MM.1S (cell line): Measurements from ENCODE around the gene DNAAF1.

Source experiments
- DNase-seq: peaks from one replicate; pipeline ENCODE4 v3.0.0-alpha.2; 2015
- H2AFZ ChIP-seq: fragments of 300-600 bp; sonication (generic); 2 replicates; pipeline ENCODE4 v1.6.0; 2016; ENCODE audit warnings: antibody characterized with exemption, low read length
- H3F3A ChIP-seq: fragments of 300-600 bp; sonication (generic); 2 replicates; pipeline ENCODE4 v1.6.1; 2016; ENCODE audit warnings: mild to moderate bottlenecking, antibody characterized with exemption, low read length, moderate library complexity, mixed read lengths; ENCODE audit not compliant: insufficient read depth
- H3K27ac ChIP-seq: fragments of 300-600 bp; sonication (generic); 2 replicates; pipeline ENCODE4 v1.5.1; 2016; ENCODE audit warnings: mild to moderate bottlenecking, low read length
- H3K27me3 ChIP-seq: fragments of 300-600 bp; sonication (generic); replicated peaks from 2 replicates; pipeline ENCODE4 v1.6.0; 2016; ENCODE audit warnings: low read length; ENCODE audit not compliant: insufficient read depth
- H3K36me3 ChIP-seq: fragments of 300-600 bp; sonication (generic); replicated peaks from 2 replicates; pipeline ENCODE4 v1.6.1; 2016; ENCODE audit warnings: mild to moderate bottlenecking, low read length, mixed read lengths; ENCODE audit not compliant: insufficient read depth
- H3K4me1 ChIP-seq: fragments of 300-600 bp; sonication (generic); 2 replicates; pipeline ENCODE4 v1.6.1; 2016; ENCODE audit warnings: low read length, mixed read lengths
- H3K4me2 ChIP-seq: fragments of 300-600 bp; sonication (generic); 2 replicates; pipeline ENCODE4 v1.6.0; 2016; ENCODE audit warnings: low read depth, low read length
- H3K4me3 ChIP-seq: fragments of 300-600 bp; sonication (generic); 2 replicates; pipeline ENCODE4 v1.5.1; 2016; ENCODE audit warnings: low read length, mixed read lengths
- H3K79me2 ChIP-seq: fragments of 300-600 bp; sonication (generic); 2 replicates; pipeline ENCODE4 v1.6.1; 2016; ENCODE audit warnings: mixed run types, low read length, mixed read lengths
- H3K9ac ChIP-seq: fragments of 300-600 bp; sonication (generic); 2 replicates; pipeline ENCODE4 v1.6.1; 2016; ENCODE audit warnings: low read length, mixed read lengths
- H3K9me2 ChIP-seq: fragments of 300-600 bp; sonication (generic); replicated peaks from 2 replicates; pipeline ENCODE4 v1.6.1; 2016; ENCODE audit warnings: mild to moderate bottlenecking, low read length, mixed read lengths; ENCODE audit not compliant: insufficient read depth
- H3K9me3 ChIP-seq: fragments of 300-600 bp; sonication (generic); replicated peaks from 2 replicates; pipeline ENCODE4 v1.6.1; 2016; ENCODE audit warnings: mild to moderate bottlenecking, low read length, mixed read lengths; ENCODE audit not compliant: insufficient read depth
- H4K20me1 ChIP-seq: fragments of 300-600 bp; sonication (generic); 2 replicates; pipeline ENCODE4 v1.6.1; 2016; ENCODE audit warnings: mild to moderate bottlenecking, low read length, moderate library complexity, mixed read lengths; ENCODE audit not compliant: insufficient read depth
- CTCF ChIP-seq: fragments of 300-600 bp; sonication (generic); IDR thresholded peaks from 2 replicates; pipeline ENCODE4 v1.5.1; 2016; ENCODE audit warnings: antibody characterized with exemption, low read length, mixed read lengths
- EZH2 ChIP-seq: fragments of 300-600 bp; sonication (generic); optimal IDR thresholded peaks from 2 replicates; pipeline ENCODE3; 2017; ENCODE audit warnings: low read depth, mild to moderate bottlenecking, antibody characterized with exemption, low read length, mixed read lengths
- EZH2phosphoT487 ChIP-seq: fragments of 300-600 bp; sonication (generic); IDR thresholded peaks from 2 replicates; pipeline ENCODE4 v1.6.1; 2018; ENCODE audit warnings: antibody characterized with exemption, low read length

DNAAF1 gene

GRCh38 chr16:84166796-84167695 lies 21.9 kb downstream of the DNAAF1 start:
- H3K36me3 ChIP-seq: no peaks in the 10 kb centered on the region
- H3K4me2 ChIP-seq: no peak overlapping the region
- no peaks in the 10 kb centered on the region for H3K79me2 ChIP-seq
- H4K20me1 ChIP-seq: no peaks in the 10 kb centered on the region
- DNase-seq: no peak
- TF ChIP-seq EZH2 (no peak), CTCF (no peak), EZH2phosphoT487 (no peak)
- no peaks in the 10 kb centered on the region for H3K9me3 ChIP-seq
- no peaks in the 10 kb centered on the region for H3K4me1 ChIP-seq
- H2AFZ ChIP-seq: no peak overlapping the region
- no peak overlapping the region for H3K4me3 ChIP-seq
- H3K9ac ChIP-seq: no peak overlapping the region
- no peaks in the 10 kb centered on the region for H3K27me3 ChIP-seq
- no peaks in the 10 kb centered on the region for H3K9me2 ChIP-seq
- H3F3A ChIP-seq: no peaks in the 10 kb centered on the region
- no peak overlapping the region for H3K27ac ChIP-seq

GRCh38 chr16:84169765-84170310 lies 24.7 kb downstream of the DNAAF1 start:
- H3K9me2 ChIP-seq: no peaks in the 10 kb centered on the region
- H3K4me2 ChIP-seq: no peak overlapping the region
- H3K36me3 ChIP-seq: no peaks in the 10 kb centered on the region
- TF ChIP-seq CTCF (no peak), EZH2phosphoT487 (no peak), EZH2 (no peak)
- no peak overlapping the region for H3K4me3 ChIP-seq
- H4K20me1 ChIP-seq: no peaks in the 10 kb centered on the region
- DNase-seq: no peak
- no peaks in the 10 kb centered on the region for H3K27me3 ChIP-seq
- no peaks in the 10 kb centered on the region for H3K9me3 ChIP-seq
- no peak overlapping the region for H3K9ac ChIP-seq
- no peaks in the 10 kb centered on the region for H3F3A ChIP-seq
- no peaks in the 10 kb centered on the region for H3K79me2 ChIP-seq
- H3K27ac ChIP-seq: no peak overlapping the region
- H3K4me1 ChIP-seq: no peaks in the 10 kb centered on the region
- H2AFZ ChIP-seq: no peak overlapping the region

- no peak overlapping the region for H3K4me2 ChIP-seq
- no peaks in the 10 kb centered on the region for H4K20me1 ChIP-seq
- H3K27ac ChIP-seq: no peak overlapping the region
- H3K79me2 ChIP-seq: no peaks in the 10 kb centered on the region
- H3K36me3 ChIP-seq: no peaks in the 10 kb centered on the region
- no peak overlapping the region for H3K4me3 ChIP-seq
- DNase-seq: no peak
- TF ChIP-seq EZH2 (no peak), EZH2phosphoT487 (no peak), CTCF (no peak)
- peaks cover 12% of the 10 kb centered on the region; the same call in 1 of the 2 replicates for H3K4me1 ChIP-seq
- no peaks in the 10 kb centered on the region for H3F3A ChIP-seq
- no peaks in the 10 kb centered on the region for H3K9me2 ChIP-seq
- H2AFZ ChIP-seq: no peak overlapping the region
- H3K9ac ChIP-seq: no peak overlapping the region
- H3K27me3 ChIP-seq: no peaks in the 10 kb centered on the region
- H3K9me3 ChIP-seq: no peaks in the 10 kb centered on the region
Measured at GRCh38 chr16:84174396-84174795, 29.3 kb downstream of the DNAAF1 start.
